Measurements from ENCODE around the gene OXLD1.

OXLD1 gene

DNA sequence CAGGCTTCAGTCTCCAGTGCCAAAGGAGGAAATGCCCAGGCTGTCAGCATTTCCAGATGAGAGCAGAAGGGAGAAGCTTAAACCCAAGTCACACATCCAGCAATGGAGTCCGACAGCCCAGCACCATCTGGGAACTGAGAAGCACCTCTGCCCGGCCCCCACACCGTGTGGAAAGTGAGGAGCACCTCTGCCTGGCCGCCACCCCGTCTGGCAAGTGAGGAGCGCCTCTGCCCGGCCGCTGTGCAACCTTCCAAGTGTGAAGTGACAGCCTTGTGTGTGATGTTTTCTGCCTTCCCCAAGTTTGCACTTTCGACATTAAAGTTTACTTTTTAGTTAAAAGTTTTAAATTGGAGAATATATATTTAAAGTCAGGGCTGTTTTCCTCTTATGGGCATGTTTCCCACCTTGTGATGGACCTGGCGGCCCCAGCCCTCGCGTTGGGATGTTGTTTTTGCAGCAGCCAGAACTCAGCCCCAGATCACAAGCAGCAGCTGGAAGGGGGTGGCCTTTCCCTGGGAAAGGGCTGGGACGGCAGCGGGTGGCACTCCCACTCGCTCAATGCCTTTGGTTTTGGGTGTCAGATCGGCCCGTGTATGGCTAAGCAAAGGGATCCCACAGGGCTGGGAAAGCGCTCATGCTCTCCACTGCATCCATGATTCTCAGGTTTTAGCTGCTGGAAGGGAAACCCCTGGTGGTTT is 7.3 kb upstream of the OXLD1 start:
- no peaks in the 10 kb centered on the region for H3K4me1 ChIP-seq (ENCODE audit: control insufficient read depth, insufficient read depth, low read length)
- H3K4me3 ChIP-seq (ENCODE audit: low read depth, low read length): no peak overlapping the region
- TF ChIP-seq ZNF391 (tag by site-specific recombination; IDR thresholded peaks at IDR 0.05; ENCODE audit: borderline replicate concordance, low read depth) (no peak), ZFHX2 (tag by site-specific recombination; conservative IDR thresholded peaks at IDR 0.05) (0 out of 2 replicates have a peak, but pooled peaks have one; percentile 24)
- H3K27ac ChIP-seq (ENCODE audit: extremely low read depth, low read depth, low read length): peak overlapping the region; percentile 31; the same call in 1 of the 2 replicates
- H3K9me3 ChIP-seq (ENCODE audit: control insufficient read depth, insufficient read depth, low read depth, low read length): no peaks in the 10 kb centered on the region
- H3K36me3 ChIP-seq (ENCODE audit: control insufficient read depth in 2 of 2, insufficient read depth in 1 of 2, low read length in 2 of 2): peaks cover 40 to 64% of the 10 kb centered on the region in 2 experiments; a peak in 2 of 3 replicates
- POLR2A ChIA-PET: interaction anchor here (2.7 to 3.0 kb wide), 2 partner anchors 9 to 11 kb away, joined by 16 to 18 read pairs; partner anchors contain the start of genes ARL16 and HGS
- CTCF ChIA-PET: interaction anchor here (0.7 kb wide), 1 partner anchor 82 kb away, joined by 3 read pairs; no protein-coding TSS in a partner anchor

DNA sequence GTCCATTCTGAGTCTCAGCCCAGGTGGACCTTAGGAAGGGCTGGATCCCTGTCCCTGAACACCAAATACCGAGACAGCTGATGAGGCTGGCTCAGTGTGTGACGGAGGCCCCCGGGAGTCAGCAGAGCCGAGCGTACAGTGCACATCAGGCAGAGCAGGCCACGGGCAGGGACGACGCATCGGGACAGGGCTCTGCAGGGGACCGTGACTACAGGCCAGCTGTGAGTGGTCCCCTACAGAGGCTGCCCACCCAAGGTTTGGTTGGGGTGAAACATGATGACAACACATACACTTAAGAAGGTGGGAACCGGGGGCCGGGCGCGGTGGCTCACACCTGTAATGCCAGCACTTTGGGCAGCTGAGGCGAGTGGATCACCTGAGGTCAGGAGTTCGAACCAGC is 6.5 kb upstream of the OXLD1 start:
- Histone ChIP-seq H3K9me3 (ENCODE audit: control insufficient read depth, insufficient read depth, low read depth, low read length) (no peaks in the 10 kb centered on the region), H3K4me3 (ENCODE audit: low read depth, low read length) (no peak overlapping the region), H3K4me1 (ENCODE audit: control insufficient read depth, insufficient read depth, low read length) (no peaks in the 10 kb centered on the region), H3K27ac (ENCODE audit: extremely low read depth, low read depth, low read length) (no peak overlapping the region), H3K36me3 (ENCODE audit: control insufficient read depth in 2 of 2, insufficient read depth in 1 of 2, low read length in 2 of 2) (peaks cover 47 to 72% of the 10 kb centered on the region in 2 experiments; a peak in 2 of 3 replicates)
- CTCF ChIA-PET: interaction anchor here (0.6 to 0.9 kb wide), 2 partner anchors 11 to 15 kb away, joined by 3 to 7 read pairs; partner anchors contain the start of genes ARL16 and HGS
- TF ChIP-seq GLIS1 (tag by site-specific recombination; IDR thresholded peaks at IDR 0.05): peak; percentile 90
- no peak for TF ChIP-seq ZNF274 (IDR thresholded peaks at IDR 0.05; ENCODE audit: low read length)
- no peak for TF ChIP-seq ZNF274 (tag by site-specific recombination; IDR thresholded peaks at IDR 0.05; ENCODE audit: borderline replicate concordance)
- POLR2A ChIA-PET: interaction anchor here (0.6 to 3.0 kb wide), 3 partner anchors 10 to 39 kb away, joined by 3 to 16 read pairs (median 3); partner anchors contain the start of genes ARL16 and HGS

- ChIA-PET CTCF (interaction anchor here (0.6 to 0.9 kb wide), 2 partner anchors 11 to 14 kb away, joined by 3 to 7 read pairs; partner anchors contain the start of genes ARL16 and HGS), POLR2A (interaction anchor here (0.6 to 3.0 kb wide), 3 partner anchors 10 to 38 kb away, joined by 3 to 16 read pairs (median 3); partner anchors contain the start of genes ARL16 and HGS)
- H3K9me3 ChIP-seq (ENCODE audit: control insufficient read depth, insufficient read depth, low read depth, low read length): no peaks in the 10 kb centered on the region
- H3K36me3 ChIP-seq (ENCODE audit: control insufficient read depth in 2 of 2, insufficient read depth in 1 of 2, low read length in 2 of 2): peaks cover 47 to 76% of the 10 kb centered on the region in 2 experiments; a peak in 2 of 3 replicates
- TF ChIP-seq ZSCAN30 (tag by site-specific recombination; IDR thresholded peaks at IDR 0.05) (no peak), ZNF112 (tag by site-specific recombination; IDR thresholded peaks at IDR 0.05) (no peak), ZNF670 (tag by site-specific recombination; IDR thresholded peaks at IDR 0.05; ENCODE audit: low read depth) (no peak), ZNF366 (tag by site-specific recombination; conservative IDR thresholded peaks at IDR 0.05) (no peak), ZNF473 (tag by site-specific recombination; IDR thresholded peaks at IDR 0.05) (no peak), ZNF184 (tag by site-specific recombination; IDR thresholded peaks at IDR 0.05) (no peak), HOXC10 (CRISPR knock-in tag; IDR thresholded peaks at IDR 0.05) (no peak)
- no peak overlapping the region for H3K4me3 ChIP-seq (ENCODE audit: low read depth, low read length)
- H3K27ac ChIP-seq (ENCODE audit: extremely low read depth, low read depth, low read length): no peak overlapping the region
- H3K4me1 ChIP-seq (ENCODE audit: control insufficient read depth, insufficient read depth, low read length): peaks cover 4% of the 10 kb centered on the region; the same call in 1 of the 2 replicates
Observed at GRCh38 chr17:81672504-81672903, 6.1 kb upstream of the OXLD1 start.

- H3K4me3 ChIP-seq (ENCODE audit: low read depth, low read length): no peak overlapping the region
- CTCF ChIA-PET: interaction anchor here (0.7 to 2.3 kb wide), 2 partner anchors 15 to 311 kb away, joined by 3 to 9 read pairs; partner anchors contain the start of genes ARL16 and HGS
- peaks cover 5% of the 10 kb centered on the region; the same call in 1 of the 2 replicates for H3K4me1 ChIP-seq (ENCODE audit: control insufficient read depth, insufficient read depth, low read length)
- TF ChIP-seq ZFHX2 (tag by site-specific recombination; conservative IDR thresholded peaks at IDR 0.05) (0 out of 2 replicates have a peak, but pooled peaks have one; percentile 20), SP2 (tag by site-specific recombination; IDR thresholded peaks at IDR 0.05) (peak; percentile 15; the same call in 1 of the 2 replicates), SP3 (tag by site-specific recombination; IDR thresholded peaks at IDR 0.05) (peak; percentile 26; the same call in 1 of the 2 replicates)
- TF ChIP-seq, protein P1, sequence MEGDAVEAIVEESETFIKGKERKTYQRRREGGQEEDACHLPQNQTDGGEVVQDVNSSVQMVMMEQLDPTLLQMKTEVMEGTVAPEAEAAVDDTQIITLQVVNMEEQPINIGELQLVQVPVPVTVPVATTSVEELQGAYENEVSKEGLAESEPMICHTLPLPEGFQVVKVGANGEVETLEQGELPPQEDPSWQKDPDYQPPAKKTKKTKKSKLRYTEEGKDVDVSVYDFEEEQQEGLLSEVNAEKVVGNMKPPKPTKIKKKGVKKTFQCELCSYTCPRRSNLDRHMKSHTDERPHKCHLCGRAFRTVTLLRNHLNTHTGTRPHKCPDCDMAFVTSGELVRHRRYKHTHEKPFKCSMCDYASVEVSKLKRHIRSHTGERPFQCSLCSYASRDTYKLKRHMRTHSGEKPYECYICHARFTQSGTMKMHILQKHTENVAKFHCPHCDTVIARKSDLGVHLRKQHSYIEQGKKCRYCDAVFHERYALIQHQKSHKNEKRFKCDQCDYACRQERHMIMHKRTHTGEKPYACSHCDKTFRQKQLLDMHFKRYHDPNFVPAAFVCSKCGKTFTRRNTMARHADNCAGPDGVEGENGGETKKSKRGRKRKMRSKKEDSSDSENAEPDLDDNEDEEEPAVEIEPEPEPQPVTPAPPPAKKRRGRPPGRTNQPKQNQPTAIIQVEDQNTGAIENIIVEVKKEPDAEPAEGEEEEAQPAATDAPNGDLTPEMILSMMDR (tag by site-specific recombination; IDR thresholded peaks at IDR 0.05): 0 out of 2 replicates have a peak, but pooled peaks have one; percentile 37
- TF ChIP-seq, protein P2, sequence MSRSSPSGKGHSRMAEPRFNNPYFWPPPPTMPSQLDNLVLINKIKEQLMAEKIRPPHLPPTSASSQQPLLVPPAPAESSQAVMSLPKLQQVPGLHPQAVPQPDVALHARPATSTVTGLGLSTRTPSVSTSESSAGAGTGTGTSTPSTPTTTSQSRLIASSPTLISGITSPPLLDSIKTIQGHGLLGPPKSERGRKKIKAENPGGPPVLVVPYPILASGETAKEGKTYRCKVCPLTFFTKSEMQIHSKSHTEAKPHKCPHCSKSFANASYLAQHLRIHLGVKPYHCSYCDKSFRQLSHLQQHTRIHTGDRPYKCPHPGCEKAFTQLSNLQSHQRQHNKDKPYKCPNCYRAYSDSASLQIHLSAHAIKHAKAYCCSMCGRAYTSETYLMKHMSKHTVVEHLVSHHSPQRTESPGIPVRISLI (tag by site-specific recombination; IDR thresholded peaks at IDR 0.05): no peak
- TF ChIP-seq, protein P3, sequence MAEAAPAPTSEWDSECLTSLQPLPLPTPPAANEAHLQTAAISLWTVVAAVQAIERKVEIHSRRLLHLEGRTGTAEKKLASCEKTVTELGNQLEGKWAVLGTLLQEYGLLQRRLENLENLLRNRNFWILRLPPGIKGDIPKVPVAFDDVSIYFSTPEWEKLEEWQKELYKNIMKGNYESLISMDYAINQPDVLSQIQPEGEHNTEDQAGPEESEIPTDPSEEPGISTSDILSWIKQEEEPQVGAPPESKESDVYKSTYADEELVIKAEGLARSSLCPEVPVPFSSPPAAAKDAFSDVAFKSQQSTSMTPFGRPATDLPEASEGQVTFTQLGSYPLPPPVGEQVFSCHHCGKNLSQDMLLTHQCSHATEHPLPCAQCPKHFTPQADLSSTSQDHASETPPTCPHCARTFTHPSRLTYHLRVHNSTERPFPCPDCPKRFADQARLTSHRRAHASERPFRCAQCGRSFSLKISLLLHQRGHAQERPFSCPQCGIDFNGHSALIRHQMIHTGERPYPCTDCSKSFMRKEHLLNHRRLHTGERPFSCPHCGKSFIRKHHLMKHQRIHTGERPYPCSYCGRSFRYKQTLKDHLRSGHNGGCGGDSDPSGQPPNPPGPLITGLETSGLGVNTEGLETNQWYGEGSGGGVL (tag by site-specific recombination; IDR thresholded peaks at IDR 0.05): no peak
- H3K36me3 ChIP-seq (ENCODE audit: control insufficient read depth in 2 of 2, insufficient read depth in 1 of 2, low read length in 2 of 2): peaks cover 32 to 66% of the 10 kb centered on the region in 2 experiments; a peak in 2 of 3 replicates
- POLR2A ChIA-PET: interaction anchor here (1.4 to 1.6 kb wide), 2 partner anchors 35 to 115 kb away, joined by 5 to 6 read pairs; partner anchors contain the start of genes FAAP100 and MRPL12
- H3K9me3 ChIP-seq (ENCODE audit: control insufficient read depth, insufficient read depth, low read depth, low read length): no peaks in the 10 kb centered on the region
- H3K27ac ChIP-seq (ENCODE audit: extremely low read depth, low read depth, low read length): no peak overlapping the region; the same call in 1 of the 2 replicates
Observed at GRCh38 chr17:81667754-81668153, 1.3 kb upstream of the OXLD1 start.
